NCI-H1048 (cell line): ENCODE results near the gene SDK2.

ENCODE experiments used
- DNase-seq: peaks from one replicate; lab custom pipeline; 2025; lab: John Stamatoyannopoulos, UW

Gene SDK2

DNA sequence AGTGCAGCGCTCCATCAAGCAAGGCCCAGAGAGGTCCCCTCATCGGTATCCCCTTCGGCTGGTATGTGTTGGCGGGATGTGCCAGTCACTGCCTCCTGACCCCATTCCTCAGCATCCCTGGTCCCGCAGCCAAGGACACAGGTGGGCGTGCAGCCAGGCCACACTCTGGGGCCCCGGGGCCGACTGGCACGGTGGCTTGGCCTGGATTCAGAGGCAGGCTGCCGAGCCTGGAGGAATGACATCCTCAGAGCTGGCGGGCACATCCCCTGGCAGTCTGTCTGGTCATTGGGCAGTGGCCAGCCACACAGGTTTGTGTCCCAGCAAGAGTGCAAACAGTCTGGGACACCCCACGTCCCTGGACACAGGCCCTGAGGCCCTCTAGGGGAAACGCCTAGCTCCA, 111.1 kb downstream of the SDK2 start:
- no peak for DNase-seq

DNA sequence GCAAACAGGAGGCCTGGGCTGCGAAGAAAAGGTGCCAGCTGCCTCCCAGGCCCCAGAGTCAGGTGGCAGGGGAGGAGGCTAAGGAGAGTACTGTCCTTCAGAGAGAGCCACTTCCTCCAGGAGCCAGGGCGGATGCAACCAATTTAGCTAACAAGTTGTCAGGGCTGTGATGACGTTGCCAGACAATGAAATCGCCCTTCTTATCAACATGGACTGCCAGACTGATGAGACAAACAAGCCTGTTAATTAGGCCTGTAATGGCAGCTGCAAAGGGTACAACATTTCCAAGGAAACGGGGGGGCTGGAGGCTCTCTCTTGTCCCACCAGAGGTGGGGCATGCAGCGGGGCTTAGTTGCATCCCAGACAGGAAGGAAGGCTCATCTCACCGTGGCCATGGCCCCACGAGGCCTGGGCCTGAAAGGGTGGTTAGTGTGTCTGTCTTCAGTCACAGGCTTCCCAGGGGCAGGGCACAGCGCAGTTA, 111.8 kb downstream of the SDK2 start:
- no peak for DNase-seq

DNA sequence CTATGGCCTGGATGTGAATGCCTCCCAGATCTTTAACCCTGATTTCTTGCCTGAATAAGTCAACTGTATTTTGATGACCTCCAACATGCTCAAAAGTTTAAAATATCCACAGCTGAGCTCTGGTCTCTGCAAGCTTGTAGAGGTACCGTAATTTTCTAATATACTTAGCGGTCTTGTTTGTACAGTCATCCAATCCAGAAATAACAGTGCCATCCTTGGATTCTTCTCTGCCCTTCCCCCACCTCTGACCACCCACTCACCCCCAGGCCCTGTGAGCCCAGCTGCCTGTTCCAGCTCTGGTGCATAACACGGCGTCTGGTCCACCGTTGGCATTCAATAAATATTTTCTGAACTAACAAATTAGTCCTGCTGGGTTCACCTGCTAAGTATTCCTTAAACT, 113.1 kb downstream of the SDK2 start:
- no peak for DNase-seq

DNA sequence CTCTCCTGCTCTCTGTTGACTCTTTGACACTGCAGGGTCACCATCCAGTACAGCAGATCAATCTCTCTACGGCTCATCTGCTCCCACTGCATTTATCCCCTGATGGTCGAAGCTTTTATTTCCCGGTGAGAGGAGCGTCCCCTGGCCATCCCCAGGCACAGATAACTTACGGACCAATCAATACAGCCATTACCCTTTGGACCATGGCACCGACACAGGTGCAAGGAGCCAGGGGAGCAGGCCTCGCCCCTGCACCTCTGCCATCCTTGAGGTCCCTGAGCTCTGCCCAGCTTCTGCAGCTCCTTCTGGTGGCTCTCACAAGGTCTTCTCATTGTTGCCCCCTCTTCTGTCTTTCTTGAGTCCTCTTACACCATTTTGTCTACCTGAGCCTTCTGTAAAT, 115.6 kb downstream of the SDK2 start:
- DNase-seq: no peak

DNA sequence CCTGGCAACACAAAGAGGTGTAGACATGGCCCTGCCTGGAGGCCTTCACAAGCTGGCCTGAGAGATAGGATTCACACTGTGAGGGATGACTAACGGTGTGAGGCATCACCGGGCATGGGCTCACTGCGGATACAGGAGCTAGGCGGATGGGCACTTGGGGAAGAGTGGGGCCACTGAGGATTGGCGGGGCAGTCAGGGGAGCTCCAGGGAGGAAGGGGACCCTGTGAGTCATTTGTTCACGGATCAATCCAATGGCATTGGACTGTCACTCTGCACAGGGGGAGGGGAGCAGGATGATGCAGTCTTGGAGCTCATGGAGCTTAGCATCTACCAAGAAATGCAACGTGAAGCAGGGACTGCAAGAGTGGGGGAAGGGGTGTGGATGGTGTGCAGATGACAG, 117.3 kb downstream of the SDK2 start:
- DNase-seq: no peak

DNA sequence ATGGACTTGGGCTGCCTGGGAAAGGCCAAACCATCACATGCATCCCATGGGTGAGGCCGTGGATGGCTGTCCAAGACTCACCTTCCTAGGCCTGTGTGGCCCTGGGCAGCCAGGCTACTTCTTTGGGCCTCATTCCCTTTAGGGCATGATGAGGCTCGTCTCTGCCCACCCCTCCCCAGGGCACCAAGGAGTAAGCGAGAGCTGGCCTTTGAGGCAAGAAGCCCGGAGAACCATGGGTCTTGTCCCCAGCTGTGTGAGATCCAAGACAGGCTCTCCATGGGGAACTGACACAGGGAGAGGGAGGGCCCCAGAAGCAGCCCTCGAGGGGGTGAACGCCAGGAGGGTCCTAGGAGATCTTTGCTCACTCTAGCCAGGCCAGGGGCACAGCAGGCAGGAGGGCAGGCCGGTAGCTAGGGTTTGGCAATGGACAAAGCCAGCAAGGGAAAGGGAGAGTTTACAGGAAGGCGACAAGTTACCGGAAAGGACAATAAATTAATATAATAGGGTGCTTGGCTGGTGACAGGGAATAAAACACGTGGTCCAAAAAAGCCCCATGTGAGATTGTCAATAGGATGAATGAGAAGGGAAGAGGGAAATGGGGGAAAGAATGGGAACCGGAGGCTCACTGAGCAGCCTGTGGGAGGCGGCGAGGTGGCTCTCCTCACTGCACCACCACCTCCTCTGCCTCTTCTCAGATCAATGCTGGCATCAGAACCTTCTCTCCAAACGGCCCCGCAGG, 119.1 kb downstream of the SDK2 start:
- DNase-seq: no peak

DNA sequence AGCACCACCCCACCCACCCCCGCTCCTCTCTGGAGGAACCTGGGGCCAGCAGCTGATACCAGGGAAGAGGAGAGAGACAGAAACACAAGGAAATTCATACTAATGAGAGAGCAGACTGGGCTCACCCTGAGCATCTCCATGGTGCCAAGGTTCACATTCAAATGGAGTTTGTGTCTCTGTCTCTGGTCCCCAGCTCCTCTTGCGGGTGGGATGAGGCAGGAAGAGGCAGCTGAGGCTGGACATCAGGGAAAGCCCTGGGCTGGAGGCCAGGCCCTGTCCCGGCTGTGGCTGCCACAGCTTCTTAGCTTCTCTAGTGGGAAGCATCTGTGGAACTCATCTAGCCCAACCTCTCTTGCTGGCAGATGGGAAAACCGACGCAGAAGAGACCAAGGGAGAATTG, 121.5 kb downstream of the SDK2 start:
- no peak for DNase-seq

DNA sequence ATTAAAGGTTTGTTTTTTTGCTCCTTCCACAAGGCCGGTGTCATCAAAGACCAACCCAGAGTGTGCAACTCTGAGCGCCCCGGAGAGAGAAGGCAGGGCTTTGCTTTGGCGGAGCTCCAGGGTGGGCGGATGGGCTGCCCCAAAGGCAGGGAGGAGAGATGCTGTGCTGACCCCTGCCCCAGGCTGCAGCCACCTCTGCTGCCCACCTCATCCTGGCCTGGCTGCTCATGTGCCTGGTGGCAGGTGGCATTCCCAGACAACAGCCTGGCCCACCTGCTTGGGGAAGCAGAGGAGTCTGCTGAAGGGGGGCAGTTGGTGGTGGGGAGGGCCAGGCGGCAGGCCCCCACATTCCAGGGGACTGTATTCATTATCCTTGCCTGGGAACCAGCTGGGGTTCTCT, 122.1 kb downstream of the SDK2 start:
- no peak for DNase-seq

DNA sequence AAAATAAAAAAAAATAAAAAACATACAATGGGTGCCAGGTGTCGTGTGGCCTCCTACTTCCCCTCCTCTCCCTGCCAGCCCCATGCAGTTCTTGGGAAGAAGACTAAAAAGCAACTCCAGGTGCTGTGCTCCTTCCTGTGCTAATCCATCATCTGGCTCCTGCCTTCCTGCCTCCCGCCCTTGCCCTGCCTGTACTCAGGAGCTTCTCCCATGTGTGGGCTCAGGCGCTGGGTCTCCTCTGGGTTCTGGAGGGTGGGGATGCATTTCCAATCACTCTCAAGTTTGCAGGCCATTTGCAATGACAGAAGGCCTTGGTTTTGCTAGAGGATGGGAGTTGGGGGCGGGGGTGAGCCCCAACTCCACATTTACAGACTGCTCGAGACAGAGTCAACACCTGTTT, 122.9 kb downstream of the SDK2 start:
- no peak for DNase-seq

DNA sequence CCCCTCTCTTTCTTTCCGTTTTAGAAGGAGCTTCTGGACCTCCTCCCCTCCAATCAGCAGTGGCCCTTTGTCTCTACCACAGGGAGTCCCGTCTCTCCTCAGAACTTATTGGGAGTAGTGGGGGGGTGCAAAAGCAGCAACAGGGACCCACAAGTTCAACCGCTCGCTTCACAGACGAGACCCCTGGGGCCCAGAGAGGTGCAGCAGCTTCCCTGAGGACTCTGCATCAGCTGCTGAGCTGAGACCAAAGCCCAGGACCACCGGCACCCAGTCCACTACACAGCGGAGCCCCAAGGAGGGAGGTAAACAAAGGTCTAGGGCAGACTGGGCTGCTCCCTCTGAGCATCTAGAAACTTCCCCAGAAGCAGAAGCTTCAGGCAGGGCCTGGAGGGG, 123.9 kb downstream of the SDK2 start:
- DNase-seq: no peak

DNA sequence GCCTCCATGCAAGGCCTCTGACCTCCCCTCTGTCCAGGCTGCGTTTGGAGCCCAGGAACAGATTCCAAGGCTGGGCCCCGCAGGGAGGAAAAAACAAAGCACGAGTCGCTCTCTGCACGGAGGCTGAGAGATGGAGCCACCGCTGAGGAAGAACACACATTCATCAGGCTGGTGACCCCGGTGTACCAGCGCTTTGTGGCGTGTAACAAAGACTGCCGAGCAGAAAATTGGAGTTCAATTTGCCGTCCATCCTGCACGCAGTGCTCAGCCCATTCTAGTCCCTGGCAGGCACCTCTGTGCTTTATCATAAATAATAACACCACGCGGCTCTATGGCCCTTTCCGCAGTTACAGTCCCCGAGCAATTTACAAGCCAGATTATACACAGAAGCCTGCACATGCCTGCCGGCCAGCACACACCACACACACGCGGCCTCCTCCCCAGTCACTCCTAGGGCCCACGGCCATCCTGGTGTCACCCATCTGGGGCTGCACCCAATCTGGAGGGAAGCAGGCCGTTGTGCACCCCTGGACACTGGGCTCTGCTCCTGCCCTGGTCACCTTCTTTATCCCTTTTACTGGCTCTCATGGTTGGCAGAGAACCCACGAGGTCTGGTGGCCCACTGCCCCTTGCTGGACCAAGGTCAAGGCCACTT, 124.4 kb downstream of the SDK2 start:
- DNase-seq: no peak

DNA sequence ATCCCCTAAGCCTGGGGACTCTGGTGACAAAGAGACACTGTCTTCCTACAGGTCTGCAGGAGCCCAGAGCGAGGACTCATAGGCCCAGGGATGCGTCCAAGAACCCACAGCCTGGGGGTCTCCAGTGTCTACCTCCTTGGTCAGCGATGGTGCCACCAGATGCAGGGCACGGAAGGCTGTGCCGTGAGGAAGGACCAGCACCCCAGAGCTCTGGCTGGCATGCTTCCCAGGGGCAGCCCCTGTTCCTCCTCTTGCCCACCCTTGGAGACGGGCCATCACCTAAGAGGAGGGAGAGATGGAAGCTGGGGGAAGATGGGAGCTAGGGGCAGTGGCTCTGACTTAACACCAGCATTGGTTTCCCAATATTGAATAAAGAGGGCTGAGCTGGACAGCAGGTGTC, 125.2 kb downstream of the SDK2 start:
- DNase-seq: no peak

DNA sequence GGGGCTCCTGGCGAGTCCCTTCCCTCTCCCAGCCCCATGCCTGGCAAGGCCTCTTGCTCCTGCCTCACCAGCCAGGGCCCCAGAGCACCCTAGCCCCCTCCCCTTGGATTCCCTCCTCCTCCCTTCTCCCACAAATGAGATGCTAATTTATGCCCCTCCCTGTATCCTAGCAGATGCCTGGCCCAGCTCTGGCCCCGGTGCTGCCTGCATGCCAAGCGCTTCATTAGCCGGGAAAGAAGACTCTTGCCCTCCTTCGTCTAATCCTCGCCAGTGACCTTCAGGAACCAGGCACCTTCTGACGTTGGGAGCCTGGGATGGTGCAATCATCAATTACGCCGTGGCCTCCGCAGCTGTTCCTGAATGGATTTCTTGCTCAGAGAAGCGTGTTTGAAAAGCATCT, 127.8 kb downstream of the SDK2 start:
- DNase-seq: no peak

DNA sequence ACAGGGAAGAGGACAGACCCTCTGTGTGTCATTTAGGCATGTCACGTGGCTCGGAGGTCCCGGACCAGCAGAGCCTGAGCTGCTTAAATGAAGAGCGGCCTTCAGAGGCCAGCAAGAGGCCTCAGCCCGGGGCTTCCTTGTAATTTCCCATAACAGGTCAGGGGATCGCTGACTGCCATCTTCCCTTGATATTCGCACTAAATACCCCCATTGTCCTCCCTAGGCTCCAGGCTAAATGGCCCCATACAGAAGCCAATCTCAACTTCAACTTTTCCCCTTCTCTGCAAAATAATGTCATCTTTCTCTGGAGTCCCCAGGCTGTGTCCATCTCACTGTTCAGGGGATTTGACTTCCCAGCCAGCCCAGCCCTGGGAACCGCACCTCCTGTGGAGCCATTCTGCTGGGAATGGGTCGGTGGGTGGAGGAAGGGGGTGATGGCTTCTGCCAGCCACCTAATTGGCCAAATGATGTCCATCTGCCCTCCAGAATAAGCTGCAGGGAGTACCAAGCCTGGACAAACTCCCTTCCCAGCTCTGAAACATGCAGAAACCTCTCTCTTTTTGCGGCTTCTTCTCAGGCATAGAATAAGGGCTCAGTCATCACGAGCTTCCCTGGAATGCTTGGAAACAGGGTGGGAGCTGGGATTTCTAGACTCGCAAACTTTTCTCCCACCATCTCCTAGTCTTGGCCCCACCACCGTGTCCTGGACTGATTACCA, 129.9 kb downstream of the SDK2 start:
- DNase-seq: no peak

DNA sequence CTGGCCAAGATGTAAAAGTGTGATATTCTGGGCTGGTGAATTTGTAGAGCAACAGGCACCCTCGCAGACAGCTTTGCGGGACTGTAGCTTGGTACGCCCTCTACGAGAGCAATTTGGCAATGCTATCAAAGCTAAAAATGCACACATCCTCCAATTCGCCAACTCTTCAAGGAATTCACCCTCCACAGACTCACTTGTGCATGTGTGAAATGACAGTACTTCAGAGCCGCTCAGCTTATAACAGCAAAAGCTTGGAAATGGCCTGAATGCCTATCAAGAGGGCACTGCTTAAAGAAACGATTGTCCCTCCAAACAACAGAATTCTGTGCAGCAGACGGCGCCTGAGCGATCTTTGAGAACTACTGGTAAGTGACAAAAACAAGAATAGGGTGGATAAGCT, 130.8 kb downstream of the SDK2 start:
- no peak for DNase-seq

DNA sequence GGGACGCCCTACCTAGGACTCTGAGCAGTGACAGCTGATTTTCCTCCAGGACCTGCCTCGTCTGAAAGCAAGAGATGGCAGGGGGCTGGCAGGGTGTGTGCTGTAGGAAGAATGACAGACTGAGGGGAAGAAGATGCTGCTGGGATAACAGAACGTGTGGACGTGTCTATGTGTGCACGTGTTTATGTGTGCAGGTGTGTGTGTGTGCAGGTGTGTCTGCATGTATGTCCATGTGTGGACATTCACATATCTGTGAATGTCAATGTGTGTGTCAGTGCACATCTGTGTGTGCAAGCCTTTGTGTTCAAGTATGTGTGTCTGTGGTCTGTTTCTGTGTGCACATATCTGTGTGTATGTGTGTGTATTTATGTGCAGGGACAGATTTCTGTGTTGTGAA, 132.5 kb downstream of the SDK2 start:
- DNase-seq: no peak

DNA sequence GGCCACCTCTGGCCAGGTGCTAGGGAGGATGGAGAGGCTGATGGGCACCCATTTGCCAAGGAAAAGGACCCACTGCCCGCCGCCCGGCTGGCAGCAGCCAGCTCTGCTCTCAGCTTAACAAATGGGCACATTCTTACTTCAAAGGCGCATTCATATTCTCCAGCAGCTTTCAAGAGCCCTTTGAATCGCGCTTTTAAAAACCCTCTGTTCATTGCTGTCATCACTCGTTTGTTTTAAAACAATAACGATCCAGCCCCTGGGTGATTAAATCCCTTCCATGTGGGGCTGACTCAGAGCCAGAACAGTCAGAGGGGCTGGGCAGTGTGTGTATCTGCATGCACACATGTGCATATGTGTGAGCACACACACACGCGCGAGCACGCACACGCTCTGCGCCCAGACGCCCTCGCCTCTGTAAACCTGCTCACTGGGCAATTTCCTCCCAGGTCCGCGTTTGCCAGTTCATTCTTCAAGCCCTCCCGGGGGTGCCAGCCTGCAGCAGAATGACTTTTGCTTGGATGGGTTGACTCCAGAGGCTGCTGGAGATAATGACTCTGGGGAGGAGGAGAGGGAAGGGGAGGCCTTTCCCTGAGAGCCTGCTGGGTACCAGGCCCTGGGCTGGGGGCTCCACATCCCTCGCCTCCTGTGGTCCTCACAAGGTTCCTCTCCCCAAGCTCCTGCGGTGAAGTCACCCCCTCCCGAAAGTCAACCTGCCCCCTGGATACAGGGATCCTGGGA, 133.1 kb downstream of the SDK2 start:
- DNase-seq: no peak

DNA sequence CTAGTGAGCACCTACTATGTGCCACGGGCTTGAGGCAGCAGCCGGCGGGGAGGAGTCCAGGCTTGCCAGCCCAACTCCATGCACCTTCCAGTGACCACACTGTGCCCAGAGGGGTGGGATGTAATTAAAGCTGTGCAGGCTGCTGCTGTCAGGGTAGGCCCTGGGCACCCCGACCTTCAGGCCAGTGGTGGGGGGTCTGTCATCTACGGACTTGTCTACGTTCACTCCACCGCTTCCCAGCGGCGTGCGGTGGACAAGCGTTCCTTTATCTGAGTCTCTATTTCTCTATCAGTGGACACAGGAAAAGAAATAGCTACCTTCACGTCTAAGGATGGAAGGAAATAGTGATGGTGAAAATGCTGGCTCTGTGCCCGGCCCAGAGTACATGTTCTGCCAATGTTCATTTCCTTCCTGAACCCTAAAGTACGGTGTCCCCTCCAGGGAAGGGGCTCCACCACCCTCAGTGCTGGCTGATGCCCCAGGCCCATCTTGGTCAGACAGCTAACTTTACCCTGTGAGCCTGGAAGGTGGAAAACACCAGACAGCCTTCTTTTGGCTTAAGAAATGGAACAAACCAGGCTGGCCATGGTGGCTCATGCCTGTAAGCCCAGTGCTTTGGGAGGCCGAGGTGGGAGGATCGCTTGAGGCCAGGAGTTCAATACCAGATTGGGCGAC, 135.2 kb downstream of the SDK2 start:
- DNase-seq: no peak

DNA sequence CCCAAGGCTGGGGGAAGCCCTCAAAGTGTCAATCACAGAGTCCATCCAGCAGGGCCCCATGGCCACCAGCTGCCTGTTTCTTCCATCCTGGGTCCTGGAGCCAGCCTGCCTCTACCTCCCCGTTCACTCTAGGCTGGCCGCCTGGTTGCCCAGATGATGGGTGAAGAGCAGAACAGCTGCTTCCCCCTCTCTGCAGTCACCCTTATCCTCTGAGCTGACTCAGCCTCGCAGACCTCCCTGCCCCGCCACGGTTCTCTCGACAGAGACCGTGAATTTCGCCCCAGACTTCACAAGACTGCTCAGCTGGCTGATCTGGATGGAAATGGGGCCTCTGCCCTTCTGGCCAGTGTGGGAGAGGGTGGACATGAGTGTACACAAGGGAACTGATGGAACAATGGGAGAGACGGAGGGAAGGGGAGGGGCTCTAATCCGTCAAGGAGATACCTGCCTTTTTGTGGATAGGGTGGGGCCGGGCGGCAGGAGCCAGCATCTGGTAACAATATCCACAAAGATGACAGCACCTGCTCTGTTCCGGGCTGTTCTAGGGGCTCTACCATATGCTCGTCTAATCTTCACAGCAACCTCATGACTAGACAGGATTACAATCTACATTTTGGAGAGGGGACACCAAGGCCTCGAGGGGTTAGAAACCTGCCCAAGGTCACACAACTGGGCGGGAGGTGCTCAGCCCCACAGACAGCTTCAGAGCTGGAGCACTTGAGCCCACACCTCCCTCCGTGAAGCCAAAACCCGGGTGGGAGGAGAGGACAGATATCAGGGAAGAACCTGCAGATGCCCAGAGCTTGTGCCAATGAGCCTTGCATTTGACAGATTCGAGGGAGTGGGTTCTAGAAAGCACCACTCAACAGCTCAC, 136.0 kb downstream of the SDK2 start:
- DNase-seq: no peak

DNA sequence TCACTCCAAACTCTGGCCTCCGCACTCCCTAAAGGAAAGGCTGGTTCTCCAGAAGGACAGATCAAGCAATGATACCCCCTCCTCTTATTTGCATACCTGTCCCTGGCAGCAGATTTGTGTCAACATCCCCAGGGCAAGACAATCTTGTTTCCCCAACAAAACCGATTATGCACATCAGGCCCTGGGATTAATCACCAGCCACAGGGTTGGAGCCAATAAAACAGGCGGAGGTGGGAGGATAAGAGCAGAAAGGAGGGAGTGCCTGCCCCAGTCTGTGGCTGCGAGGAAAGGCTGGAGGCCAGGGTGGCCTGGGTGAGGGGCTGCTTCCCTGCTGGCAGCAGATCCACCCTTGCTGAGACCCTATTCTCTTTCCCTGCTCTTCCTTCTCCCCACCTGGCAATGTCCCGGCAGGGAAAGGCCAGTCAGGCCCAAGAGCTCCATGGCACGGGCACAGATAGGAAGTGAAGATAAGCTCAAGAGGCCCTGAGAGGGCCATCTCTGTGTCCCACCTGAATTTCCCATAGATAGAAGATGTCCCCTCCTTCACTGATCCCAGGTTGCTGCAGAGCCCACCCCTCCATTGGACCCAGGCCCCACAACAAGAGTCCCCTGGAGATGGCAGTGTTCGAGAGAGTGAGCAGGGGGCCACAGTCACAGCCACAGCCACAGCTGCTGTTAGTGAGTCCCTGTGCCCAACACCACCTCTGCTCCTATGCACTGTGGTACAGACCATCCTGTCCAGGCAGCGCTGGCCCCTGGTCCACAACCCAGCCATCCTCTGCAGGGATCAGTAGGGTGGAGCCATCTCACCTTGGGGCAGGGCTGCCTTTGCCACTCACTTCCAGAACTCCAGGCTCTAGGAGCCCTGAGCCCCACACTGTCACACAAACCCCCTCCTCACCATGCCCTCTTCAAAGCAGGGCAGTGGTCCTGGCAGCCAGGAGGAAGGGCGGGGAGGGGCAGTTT, 137.5 kb downstream of the SDK2 start:
- peak; percentile 20 for DNase-seq
